SK-N-MC (cell line): ENCODE measurements around the gene GUCA2A.

Experiments
- EZH2 ChIP-seq: fragments of 200-600 bp; sonication (generic); IDR thresholded peaks from one replicate; pipeline ENCODE4 v1.6.1; 2017; ENCODE audit warnings: antibody characterized with exemption
- POLR2AphosphoS5 ChIP-seq: IDR thresholded peaks from 2 replicates; pipeline ENCODE4 v1.6.1; 2012; ENCODE audit warnings: mild to moderate bottlenecking, low read depth, low read length, borderline replicate concordance

- TF ChIP-seq EZH2, result no peak
- TF ChIP-seq POLR2AphosphoS5, result no peak
Observed at GRCh38 chr1:42179275-42179674, 14.7 kb upstream of the GUCA2A start.
